Measurements from ENCODE around the gene TM9SF1.

The TM9SF1 gene

DNA sequence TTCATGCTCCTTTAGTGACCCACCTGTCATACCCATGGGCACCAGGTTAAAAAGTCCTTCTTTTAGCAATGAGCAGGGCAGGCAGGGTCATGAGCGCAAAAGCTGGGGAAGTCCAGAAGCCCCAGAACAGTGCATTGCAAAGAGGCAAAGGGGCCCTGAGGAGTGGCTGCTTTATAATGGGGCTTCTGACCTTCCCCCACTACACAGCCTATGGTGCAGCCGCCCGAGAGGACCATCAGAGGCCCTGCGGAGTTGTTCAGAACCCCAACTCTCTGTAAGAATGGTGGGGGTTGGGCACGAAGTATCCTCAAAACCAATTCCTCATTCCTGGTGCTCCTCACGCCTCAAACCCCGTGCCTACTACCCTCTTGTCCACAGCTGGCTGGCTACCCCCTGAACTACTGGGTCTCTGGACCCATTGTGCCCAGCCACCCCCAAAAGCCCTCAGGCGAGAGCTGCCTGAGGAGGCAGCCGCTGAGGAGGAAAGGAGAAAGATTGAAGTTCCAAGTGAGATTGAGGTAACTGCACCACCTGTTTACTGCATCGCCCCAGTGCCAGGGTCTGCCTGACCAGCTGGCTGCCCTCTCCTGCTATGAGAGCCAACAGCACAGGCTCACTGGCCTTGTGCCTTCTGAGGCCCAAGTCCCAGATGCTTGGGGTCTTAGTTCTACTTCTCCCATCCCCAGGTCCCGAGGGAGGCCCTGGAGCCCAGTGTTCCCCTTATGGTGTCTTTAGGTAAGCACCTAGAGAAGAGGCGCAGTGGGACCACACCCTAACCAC lies 16.7 kb downstream of the TM9SF1 start:
- DNase-seq (ENCODE audit: low spot score): no peak

GRCh38 chr14:24177891-24178290 lies 17.4 kb downstream of the TM9SF1 start:
- no peak for DNase-seq (ENCODE audit: low spot score)

GRCh38 chr14:24177041-24177825 lies 18.0 kb downstream of the TM9SF1 start:
- no peak for DNase-seq (ENCODE audit: low spot score)

DNA sequence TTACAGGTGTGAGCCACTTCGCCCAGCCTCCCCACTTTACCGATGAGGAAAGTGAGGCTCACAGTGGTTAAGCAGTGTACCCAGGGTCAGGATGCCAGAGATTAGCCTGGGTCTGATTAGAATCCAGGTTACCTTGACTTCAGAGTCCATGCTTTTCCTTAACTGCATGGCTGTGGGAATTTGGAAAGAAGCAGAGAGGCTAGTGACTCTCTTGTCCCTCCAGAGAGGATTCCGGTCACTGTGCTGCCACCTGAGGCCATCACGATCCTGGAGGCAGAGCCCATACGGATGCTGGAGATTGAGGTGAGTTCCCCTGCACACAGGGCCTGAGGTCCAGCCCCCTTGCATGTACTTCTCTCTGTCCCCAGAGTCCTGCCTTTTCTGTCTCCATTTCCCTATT lies 18.6 kb downstream of the TM9SF1 start:
- no peak for DNase-seq (ENCODE audit: low spot score)

DNA sequence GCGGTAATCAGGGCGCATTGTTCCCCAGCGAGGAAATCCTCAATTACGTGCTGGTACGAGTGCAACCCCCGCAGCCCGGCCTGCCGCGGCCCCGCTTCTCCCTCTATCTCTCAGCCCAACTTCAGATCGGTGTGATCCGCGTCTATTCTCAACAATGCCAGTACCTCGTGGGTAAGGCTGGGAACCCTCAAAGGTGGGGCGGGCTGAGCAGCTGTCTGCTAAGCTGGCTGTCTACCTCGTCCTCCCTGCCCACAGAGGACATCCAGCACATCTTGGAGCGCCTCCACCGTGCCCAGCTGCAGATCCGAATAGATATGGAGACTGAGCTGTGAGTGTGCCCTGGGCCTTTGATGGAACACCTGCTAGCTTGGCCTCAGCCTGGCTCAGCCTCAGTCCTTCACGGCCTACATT lies 22.4 kb downstream of the TM9SF1 start:
- DNase-seq (ENCODE audit: low spot score): no peak

DNA sequence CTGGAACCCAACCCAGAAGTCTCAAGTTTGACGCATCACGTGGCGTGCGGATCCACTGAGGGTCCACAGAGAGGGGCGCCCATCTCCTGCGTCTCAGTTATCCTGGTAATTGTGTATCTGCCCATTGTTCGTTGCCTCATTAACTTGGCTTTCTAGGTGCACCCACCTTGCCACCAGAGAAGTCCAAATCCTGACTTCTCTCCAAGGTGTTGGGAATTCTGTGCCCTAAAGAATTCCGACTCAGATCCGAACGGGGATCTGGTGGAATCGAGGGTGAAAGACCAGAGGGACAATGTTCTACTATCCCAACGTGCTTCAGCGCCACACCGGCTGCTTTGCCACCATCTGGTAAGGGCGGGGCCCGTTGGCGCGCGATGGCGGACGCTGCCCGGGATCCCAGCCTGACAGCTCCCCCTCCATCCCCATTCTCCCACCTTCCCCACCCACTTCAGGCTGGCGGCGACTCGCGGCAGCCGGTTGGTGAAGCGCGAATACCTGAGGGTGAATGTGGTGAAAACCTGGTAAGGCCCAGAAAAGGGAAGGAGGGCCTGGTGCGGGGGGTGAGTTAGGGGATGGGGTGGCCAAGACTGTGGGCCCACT lies 22.9 kb downstream of the TM9SF1 start:
- peak; percentile 75 for DNase-seq (ENCODE audit: low spot score)

DNA sequence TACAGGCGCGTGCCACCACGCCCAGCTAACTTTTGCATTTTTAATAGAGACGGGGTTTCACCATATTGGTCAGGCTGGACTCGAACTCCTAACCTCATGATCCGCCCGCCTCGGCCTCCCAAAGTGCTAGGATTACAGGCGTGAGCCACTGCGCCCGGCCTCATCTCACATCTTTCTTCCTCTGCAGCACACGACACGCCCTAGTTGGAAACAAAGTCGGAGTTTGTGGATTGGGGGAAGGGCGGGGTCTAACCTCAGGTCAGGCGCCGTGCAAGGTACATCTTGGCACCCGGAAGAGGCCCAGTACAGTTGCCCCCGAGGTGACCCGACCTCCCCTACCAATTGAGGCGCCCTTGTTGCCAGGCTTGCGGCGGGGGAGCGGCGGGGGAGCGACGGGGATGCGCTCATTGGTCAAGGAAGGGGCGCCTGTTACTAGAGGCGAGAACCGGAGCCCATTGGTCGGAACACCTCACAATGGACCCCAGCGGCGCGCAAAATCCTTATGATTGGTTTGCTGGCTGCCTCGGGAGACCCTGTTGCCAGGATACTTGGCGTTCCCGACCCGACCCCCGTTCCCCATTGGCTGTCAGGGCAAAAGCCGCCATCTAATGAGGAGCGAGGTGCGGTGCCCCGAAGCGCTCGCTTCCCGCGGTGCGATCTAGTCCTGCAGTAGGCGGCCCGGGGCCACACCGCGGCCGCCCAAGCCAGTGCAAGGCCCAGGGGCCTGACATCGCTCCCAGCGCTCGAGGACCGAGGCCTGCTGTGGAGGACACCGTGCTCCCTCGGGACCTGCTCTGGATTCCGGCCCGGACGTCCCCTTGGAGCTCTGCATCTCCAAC lies 23.6 kb downstream of the TM9SF1 start, which contains the start of gene REC8:
Gene REC8 (plus strand): TSS at position 659 of the 839 bp plus-strand sequence. CDS start 473 bp downstream, outside the sequence.
- peak; percentile 98 for DNase-seq (ENCODE audit: low spot score)

DNA sequence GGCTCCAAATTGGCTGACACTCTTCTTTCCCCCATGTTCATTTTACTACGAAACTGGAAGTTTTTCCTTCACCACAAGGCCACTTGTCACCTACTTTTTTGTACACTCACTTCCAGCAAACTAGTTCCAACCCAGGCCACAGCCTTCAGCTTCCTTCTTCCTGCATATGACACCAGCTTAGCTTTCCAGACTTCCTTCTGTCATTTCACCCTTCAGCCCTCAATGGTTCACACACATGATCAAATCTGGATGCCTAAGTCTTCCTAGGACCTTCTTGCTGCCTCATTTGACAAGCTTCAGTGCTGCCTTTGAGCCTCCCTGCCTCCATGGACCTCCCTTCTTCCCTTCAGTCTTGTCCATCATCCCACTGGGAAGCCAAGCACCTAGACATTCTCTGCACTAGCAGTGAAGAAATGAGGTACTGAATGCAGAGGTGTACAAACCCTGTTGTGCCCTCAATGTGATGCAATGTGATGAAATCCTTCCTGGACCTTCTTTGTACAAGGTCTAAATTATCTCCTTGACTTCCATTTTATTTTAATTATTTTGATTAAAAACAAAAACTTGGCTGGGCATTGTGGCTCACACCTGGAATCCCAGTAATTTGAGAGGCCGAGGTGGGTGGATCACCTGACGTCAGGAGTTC lies 27.6 kb downstream of the TM9SF1 start:
- no peak for DNase-seq (ENCODE audit: low spot score)

- DNase-seq (ENCODE audit: low spot score): no peak
Measured at GRCh38 chr14:24165785-24166184, 29.5 kb downstream of the TM9SF1 start.

DNA sequence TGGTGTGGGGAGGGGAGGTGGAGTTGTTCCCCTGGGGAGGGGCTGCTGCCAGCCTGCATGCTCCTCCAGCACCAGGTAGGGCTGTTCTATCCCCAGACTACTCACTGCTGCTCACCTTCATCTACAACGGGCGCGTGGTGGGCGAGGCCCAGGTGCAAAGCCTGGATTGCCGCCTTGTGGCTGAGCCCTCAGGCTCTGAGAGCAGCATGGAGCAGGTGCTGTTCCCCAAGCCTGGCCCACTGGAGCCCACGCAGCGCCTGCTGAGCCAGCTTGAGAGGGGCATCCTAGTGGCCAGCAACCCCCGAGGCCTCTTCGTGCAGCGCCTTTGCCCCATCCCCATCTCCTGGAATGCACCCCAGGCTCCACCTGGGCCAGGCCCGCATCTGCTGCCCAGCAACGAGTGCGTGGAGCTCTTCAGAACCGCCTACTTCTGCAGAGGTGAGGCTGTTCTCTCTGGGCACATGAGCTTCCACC lies 30.7 kb downstream of the TM9SF1 start:
- no peak for DNase-seq (ENCODE audit: low spot score)

DNA sequence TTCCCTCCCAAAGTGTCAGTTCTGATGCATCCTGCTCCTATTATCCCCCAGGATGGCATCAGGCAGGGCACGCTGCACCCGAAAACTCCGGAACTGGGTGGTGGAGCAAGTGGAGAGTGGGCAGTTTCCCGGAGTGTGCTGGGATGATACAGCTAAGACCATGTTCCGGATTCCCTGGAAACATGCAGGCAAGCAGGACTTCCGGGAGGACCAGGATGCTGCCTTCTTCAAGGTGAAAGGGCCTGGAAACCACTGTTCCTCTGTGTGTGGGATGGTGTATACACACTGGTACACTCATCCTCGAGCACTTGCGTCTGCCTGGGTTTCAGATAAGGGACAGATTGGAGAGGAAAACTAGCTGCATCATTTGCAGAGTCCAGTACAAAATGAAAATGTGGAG lies 33.1 kb downstream of the TM9SF1 start:
- DNase-seq (ENCODE audit: low spot score): no peak

GRCh38 chr14:24160850-24161804 lies 34.1 kb downstream of the TM9SF1 start, which contains the start of gene IRF9:
IRF9 (plus strand) TSS chr14:24161265; CDS start chr14:24162145, 880 bp downstream.
- DNase-seq (ENCODE audit: low spot score): peak; percentile 94

- DNase-seq (ENCODE audit: low spot score): no peak
Measured at GRCh38 chr14:24160499-24160849, 34.8 kb downstream of the TM9SF1 start.

- no peak for DNase-seq (ENCODE audit: low spot score)
Measured at GRCh38 chr14:24159777-24160498, 35.3 kb downstream of the TM9SF1 start.

- no peak for DNase-seq (ENCODE audit: low spot score)
Measured at GRCh38 chr14:24157331-24157730, 37.9 kb downstream of the TM9SF1 start.

DNA sequence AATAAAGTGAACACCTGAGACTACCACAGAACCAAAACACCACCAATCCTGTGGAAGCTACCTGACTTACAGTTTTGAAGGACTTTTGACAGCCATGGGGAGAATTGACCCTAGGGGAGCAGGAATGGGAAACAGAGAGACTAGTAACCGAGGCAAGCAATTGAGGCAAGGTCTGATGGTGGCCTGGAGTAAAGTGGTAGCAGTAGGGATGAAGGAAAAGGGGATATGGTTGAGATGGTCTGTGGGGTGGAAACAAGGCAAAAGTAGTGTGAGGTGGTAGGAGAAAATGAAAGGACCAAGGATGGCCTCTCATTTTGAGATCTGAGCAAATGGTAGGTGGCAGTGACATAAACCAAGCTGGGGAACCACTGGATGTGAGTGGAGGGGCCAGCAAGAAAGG lies 38.4 kb downstream of the TM9SF1 start:
- DNase-seq (ENCODE audit: low spot score): no peak

- no peak for DNase-seq (ENCODE audit: low spot score)
Measured at GRCh38 chr14:24155100-24155499, 40.1 kb downstream of the TM9SF1 start.

GRCh38 chr14:24151404-24152080 lies 43.7 kb downstream of the TM9SF1 start:
- no peak for DNase-seq (ENCODE audit: low spot score)

- DNase-seq (ENCODE audit: low spot score): no peak
Measured at GRCh38 chr14:24150993-24151392, 44.2 kb downstream of the TM9SF1 start.
